MM.1S (cell line): ENCODE data around the gene TNFAIP1.

Source experiments
- DNase-seq: peaks from one replicate; pipeline ENCODE4 v3.0.0-alpha.2; 2015
- H2AFZ ChIP-seq: fragments of 300-600 bp; sonication (generic); 2 replicates; pipeline ENCODE4 v1.6.0; 2016; ENCODE audit warnings: antibody characterized with exemption, low read length
- H3F3A ChIP-seq: fragments of 300-600 bp; sonication (generic); 2 replicates; pipeline ENCODE4 v1.6.1; 2016; ENCODE audit warnings: mild to moderate bottlenecking, antibody characterized with exemption, low read length, moderate library complexity, mixed read lengths; ENCODE audit not compliant: insufficient read depth
- H3K27ac ChIP-seq: fragments of 300-600 bp; sonication (generic); 2 replicates; pipeline ENCODE4 v1.5.1; 2016; ENCODE audit warnings: mild to moderate bottlenecking, low read length
- H3K27me3 ChIP-seq: fragments of 300-600 bp; sonication (generic); replicated peaks from 2 replicates; pipeline ENCODE4 v1.6.0; 2016; ENCODE audit warnings: low read length; ENCODE audit not compliant: insufficient read depth
- H3K36me3 ChIP-seq: fragments of 300-600 bp; sonication (generic); replicated peaks from 2 replicates; pipeline ENCODE4 v1.6.1; 2016; ENCODE audit warnings: mild to moderate bottlenecking, low read length, mixed read lengths; ENCODE audit not compliant: insufficient read depth
- H3K4me1 ChIP-seq: fragments of 300-600 bp; sonication (generic); 2 replicates; pipeline ENCODE4 v1.6.1; 2016; ENCODE audit warnings: low read length, mixed read lengths
- H3K4me2 ChIP-seq: fragments of 300-600 bp; sonication (generic); 2 replicates; pipeline ENCODE4 v1.6.0; 2016; ENCODE audit warnings: low read depth, low read length
- H3K4me3 ChIP-seq: fragments of 300-600 bp; sonication (generic); 2 replicates; pipeline ENCODE4 v1.5.1; 2016; ENCODE audit warnings: low read length, mixed read lengths
- H3K79me2 ChIP-seq: fragments of 300-600 bp; sonication (generic); 2 replicates; pipeline ENCODE4 v1.6.1; 2016; ENCODE audit warnings: mixed run types, low read length, mixed read lengths
- H3K9ac ChIP-seq: fragments of 300-600 bp; sonication (generic); 2 replicates; pipeline ENCODE4 v1.6.1; 2016; ENCODE audit warnings: low read length, mixed read lengths
- H3K9me2 ChIP-seq: fragments of 300-600 bp; sonication (generic); replicated peaks from 2 replicates; pipeline ENCODE4 v1.6.1; 2016; ENCODE audit warnings: mild to moderate bottlenecking, low read length, mixed read lengths; ENCODE audit not compliant: insufficient read depth
- H3K9me3 ChIP-seq: fragments of 300-600 bp; sonication (generic); replicated peaks from 2 replicates; pipeline ENCODE4 v1.6.1; 2016; ENCODE audit warnings: mild to moderate bottlenecking, low read length, mixed read lengths; ENCODE audit not compliant: insufficient read depth
- H4K20me1 ChIP-seq: fragments of 300-600 bp; sonication (generic); 2 replicates; pipeline ENCODE4 v1.6.1; 2016; ENCODE audit warnings: mild to moderate bottlenecking, low read length, moderate library complexity, mixed read lengths; ENCODE audit not compliant: insufficient read depth
- CTCF ChIP-seq: fragments of 300-600 bp; sonication (generic); IDR thresholded peaks from 2 replicates; pipeline ENCODE4 v1.5.1; 2016; ENCODE audit warnings: antibody characterized with exemption, low read length, mixed read lengths
- EZH2 ChIP-seq: fragments of 300-600 bp; sonication (generic); optimal IDR thresholded peaks from 2 replicates; pipeline ENCODE3; 2017; ENCODE audit warnings: low read depth, mild to moderate bottlenecking, antibody characterized with exemption, low read length, mixed read lengths
- EZH2phosphoT487 ChIP-seq: fragments of 300-600 bp; sonication (generic); IDR thresholded peaks from 2 replicates; pipeline ENCODE4 v1.6.1; 2018; ENCODE audit warnings: antibody characterized with exemption, low read length

Gene TNFAIP1

GRCh38 chr17:28298449-28298848 is 37.1 kb upstream of the TNFAIP1 start:
- TF ChIP-seq EZH2, result no peak
- TF ChIP-seq CTCF, result no peak
- TF ChIP-seq EZH2phosphoT487, result no peak
- Histone ChIP-seq H3K79me2 (no peaks in the 10 kb centered on the region), H3K4me3 (no peak overlapping the region), H4K20me1 (no peaks in the 10 kb centered on the region), H3K27ac (no peak overlapping the region), H3K4me1 (peaks cover 21% of the 10 kb centered on the region), H3K9me3 (no peaks in the 10 kb centered on the region), H3K36me3 (no peaks in the 10 kb centered on the region; the same call in 1 of the 2 replicates), H3K27me3 (no peaks in the 10 kb centered on the region), H3K9ac (no peak overlapping the region), H3K9me2 (no peaks in the 10 kb centered on the region), H3K4me2 (no peak overlapping the region), H2AFZ (no peak overlapping the region), H3F3A (peaks cover 30% of the 10 kb centered on the region)
- no peak for DNase-seq

- H3K79me2 ChIP-seq, result no peaks in the 10 kb centered on the region
- no peak overlapping the region for H3K4me2 ChIP-seq
- H3K9me3 ChIP-seq, result no peaks in the 10 kb centered on the region
- no peak overlapping the region for H3K9ac ChIP-seq
- TF ChIP-seq CTCF, result no peak
- TF ChIP-seq EZH2phosphoT487, result no peak
- no peak for TF ChIP-seq EZH2
- no peaks in the 10 kb centered on the region for H3K36me3 ChIP-seq
- DNase-seq, result no peak
- H3F3A ChIP-seq, result no peaks in the 10 kb centered on the region
- H3K27ac ChIP-seq, result no peak overlapping the region
- H3K4me1 ChIP-seq, result no peaks in the 10 kb centered on the region
- no peaks in the 10 kb centered on the region for H3K27me3 ChIP-seq
- no peaks in the 10 kb centered on the region for H3K9me2 ChIP-seq
- no peak overlapping the region for H3K4me3 ChIP-seq
- no peaks in the 10 kb centered on the region for H4K20me1 ChIP-seq
- no peak overlapping the region for H2AFZ ChIP-seq
Observed at GRCh38 chr17:28306954-28307401, 28.6 kb upstream of the TNFAIP1 start.

GRCh38 chr17:28313841-28314240 is 21.7 kb upstream of the TNFAIP1 start:
- no peak overlapping the region for H3K9ac ChIP-seq
- no peaks in the 10 kb centered on the region for H3K9me2 ChIP-seq
- H3K27me3 ChIP-seq, result no peaks in the 10 kb centered on the region
- no peak overlapping the region for H3K4me3 ChIP-seq
- H3K36me3 ChIP-seq, result no peaks in the 10 kb centered on the region
- H2AFZ ChIP-seq, result no peak overlapping the region
- no peaks in the 10 kb centered on the region for H3K9me3 ChIP-seq
- H3F3A ChIP-seq, result no peaks in the 10 kb centered on the region
- H3K79me2 ChIP-seq, result no peaks in the 10 kb centered on the region
- no peak overlapping the region for H3K27ac ChIP-seq
- H3K4me2 ChIP-seq, result no peak overlapping the region
- DNase-seq, result no peak
- H3K4me1 ChIP-seq, result 0 out of 2 replicates have a peak, but pooled peaks cover 4% of the 10 kb centered on the region
- no peaks in the 10 kb centered on the region for H4K20me1 ChIP-seq
- no peak for TF ChIP-seq EZH2phosphoT487
- TF ChIP-seq EZH2, result no peak
- TF ChIP-seq CTCF, result no peak
